Stimulated activated CD4-positive, alpha-beta T cell treated with anti-CD3 and anti-CD28 coated beads, Interleukin-12 subunit alpha, Interleukin-12 subunit beta, amount 100 ng/mL, for 4 hours (primary cell): ENCODE measurements around the gene CATSPER3.

ENCODE experiments used
- DNase-seq: peaks from one replicate; pipeline ENCODE4 v3.0.0-alpha.2; 2020

Gene CATSPER3

GRCh38 chr5:135031813-135032694 is 64.3 kb downstream of the CATSPER3 start:
- no peak for DNase-seq

DNA sequence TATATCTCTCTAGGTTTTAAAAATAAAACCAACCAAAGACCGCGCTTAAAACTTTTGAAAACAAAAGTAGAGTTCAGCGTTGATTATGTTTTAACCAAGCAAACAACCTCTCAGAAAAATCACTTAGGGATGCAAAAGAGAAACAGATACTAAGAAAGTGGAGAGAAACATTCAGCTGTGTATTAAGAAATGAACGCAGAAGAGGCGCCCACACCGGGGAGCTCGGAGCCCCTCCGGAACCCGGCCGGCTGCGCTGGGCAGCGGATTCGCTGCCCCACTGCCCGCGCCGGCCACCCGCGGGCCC is 64.9 kb downstream of the CATSPER3 start:
- no peak for DNase-seq

GRCh38 chr5:135032999-135033861 is 65.5 kb downstream of the CATSPER3 start:
- DNase-seq = no peak

GRCh38 chr5:135033901-135034235 is 66.2 kb downstream of the CATSPER3 start, which contains the start of gene PITX1:
Gene PITX1 (minus strand): TSS chr5:135034228. CDS start chr5:135033881, 347 bp downstream.
- no peak for DNase-seq

DNA sequence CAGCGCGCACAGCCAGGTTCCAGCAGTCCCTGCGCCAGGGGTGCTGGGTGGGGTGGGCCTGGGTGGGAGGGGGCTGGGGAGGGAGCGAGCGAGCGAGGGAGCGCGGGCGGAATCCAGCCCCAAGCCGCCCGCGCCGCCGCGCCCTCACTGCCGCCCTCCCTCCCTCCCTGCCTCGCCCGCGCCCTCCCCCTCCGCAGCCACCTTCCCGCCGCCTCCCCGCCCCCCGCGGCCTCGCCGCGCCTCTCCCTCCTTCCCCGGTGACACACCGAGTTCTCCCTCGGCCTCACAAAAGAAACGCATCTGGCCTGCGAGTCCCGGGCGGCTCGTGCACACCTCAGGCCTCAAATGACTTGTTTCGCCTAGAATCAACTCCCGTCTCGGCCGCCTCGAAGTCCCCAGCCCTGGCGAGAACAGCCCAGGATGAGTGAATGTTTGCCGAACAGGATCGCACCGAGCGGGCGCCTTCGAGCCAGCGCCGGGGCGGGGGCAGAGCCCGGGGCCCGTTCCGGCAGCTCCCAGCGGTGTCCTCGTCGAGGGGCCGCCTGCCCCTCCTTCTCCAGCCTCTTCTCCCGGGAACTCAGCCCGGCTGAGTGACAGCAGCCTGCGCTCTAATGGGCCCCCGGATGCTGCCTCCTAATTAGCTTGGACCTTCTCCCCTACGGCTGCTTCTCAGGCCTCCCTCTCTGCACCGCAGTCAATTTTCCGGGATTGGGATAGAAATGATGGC is 66.7 kb downstream of the CATSPER3 start:
- peak; percentile 40 for DNase-seq

DNA sequence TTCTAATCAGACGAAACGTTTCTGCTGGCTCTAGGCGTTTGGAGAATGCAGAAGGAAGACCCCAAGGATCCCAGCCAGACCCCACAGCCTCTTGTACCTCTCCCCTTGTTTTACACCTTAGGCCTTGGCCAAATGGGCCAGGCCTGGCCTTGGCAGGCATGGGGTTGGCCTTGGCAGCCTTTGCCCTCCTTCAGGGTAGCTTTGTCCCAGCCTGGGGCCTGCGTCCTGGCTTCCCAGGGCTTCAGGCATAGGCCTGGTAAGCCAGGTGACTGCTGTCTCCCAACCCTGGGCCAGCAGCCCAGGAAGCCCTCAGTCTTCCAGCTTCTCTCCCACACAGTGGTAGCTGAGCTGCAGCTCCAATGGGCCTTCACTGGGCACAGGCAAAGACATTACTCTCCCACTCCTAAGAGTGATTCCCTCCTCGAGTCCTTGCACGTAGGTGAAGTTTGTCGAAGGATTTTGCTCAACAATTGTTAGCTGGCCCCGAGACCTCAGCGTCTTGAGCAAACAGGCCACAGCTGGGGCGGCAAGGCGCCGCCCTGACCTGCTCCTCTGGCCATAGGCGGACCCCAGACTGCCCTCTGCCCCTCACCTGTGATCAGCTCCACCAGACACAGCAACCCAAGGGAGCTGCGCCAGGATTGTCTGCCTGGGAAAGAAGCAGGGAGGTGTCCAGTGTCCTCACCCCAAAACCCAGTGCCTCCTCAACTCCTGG is 67.4 kb downstream of the CATSPER3 start:
- DNase-seq = no peak

- no peak for DNase-seq
These were observed 67.9 kb downstream of the CATSPER3 start for GRCh38 chr5:135035678-135036030.

DNA sequence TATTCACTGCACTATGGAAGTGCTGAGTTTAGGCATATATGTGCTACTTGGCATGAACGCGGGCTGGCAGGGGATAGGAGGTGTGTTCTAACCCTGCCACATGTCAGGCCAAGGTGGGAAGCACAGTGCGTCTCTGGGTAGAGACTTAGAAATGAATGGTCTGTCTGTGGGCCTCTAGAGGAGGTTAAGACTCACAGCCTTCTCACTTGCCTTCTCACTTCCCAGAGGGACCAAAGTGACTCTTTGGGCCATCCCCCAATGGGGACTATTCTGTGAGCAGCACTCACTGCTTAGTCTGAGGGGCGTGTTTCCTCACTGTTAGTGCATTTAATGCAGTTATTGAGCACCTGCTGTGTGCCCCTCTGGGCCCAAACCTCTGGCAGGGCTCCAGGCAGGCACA is 68.7 kb downstream of the CATSPER3 start:
- no peak for DNase-seq

GRCh38 chr5:135037519-135038204 is 70.0 kb downstream of the CATSPER3 start:
- no peak for DNase-seq

GRCh38 chr5:135038205-135038812 is 70.6 kb downstream of the CATSPER3 start:
- no peak for DNase-seq

GRCh38 chr5:135038813-135039270 is 71.1 kb downstream of the CATSPER3 start:
- no peak for DNase-seq

- peak; percentile 29 for DNase-seq
These were observed 71.7 kb downstream of the CATSPER3 start for GRCh38 chr5:135039271-135040033.

DNA sequence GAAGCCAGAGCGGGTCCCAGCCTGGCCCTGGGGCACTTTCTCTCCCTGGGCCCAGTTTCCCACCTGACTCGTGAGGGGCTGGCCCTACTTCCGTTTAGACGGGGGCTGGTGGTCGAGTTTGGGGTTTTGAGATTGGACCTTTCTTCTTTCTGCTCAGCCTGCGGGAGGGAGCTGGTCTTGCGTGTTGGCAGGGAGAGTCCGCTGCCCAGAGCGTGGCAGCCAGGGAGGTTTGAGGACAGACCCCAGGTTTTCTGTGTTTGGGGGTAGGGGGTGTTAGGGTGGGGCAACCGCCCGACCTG is 72.3 kb downstream of the CATSPER3 start:
- DNase-seq = no peak

GRCh38 chr5:135040333-135041144 is 72.8 kb downstream of the CATSPER3 start:
- no peak for DNase-seq

- DNase-seq = no peak
These were observed 73.5 kb downstream of the CATSPER3 start for GRCh38 chr5:135041145-135041587.

GRCh38 chr5:135041726-135042125 is 74.0 kb downstream of the CATSPER3 start:
- no peak for DNase-seq

GRCh38 chr5:135042595-135042994 is 74.9 kb downstream of the CATSPER3 start:
- DNase-seq = no peak

DNA sequence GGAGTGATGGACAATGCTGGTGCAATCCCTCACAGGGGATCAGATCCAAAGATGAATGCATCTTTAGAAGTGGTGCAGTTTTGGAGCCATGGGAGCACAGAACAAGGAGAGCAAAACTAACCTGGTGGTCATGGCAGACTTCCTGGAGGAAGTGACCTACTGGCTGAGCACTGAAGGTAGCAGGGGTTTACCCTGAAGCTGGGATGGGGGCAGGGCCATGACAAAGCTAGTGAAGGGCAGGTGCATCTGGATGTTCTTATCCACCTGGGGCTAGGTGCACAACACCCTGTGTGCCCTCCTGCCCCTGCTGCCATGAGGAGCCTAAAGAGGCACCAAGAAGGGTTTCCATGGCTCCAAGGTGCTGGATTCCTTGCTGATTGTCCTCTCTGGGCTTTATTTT is 77.8 kb downstream of the CATSPER3 start:
- no peak for DNase-seq

- DNase-seq = no peak
These were observed 79.1 kb downstream of the CATSPER3 start for GRCh38 chr5:135046661-135047346.

DNA sequence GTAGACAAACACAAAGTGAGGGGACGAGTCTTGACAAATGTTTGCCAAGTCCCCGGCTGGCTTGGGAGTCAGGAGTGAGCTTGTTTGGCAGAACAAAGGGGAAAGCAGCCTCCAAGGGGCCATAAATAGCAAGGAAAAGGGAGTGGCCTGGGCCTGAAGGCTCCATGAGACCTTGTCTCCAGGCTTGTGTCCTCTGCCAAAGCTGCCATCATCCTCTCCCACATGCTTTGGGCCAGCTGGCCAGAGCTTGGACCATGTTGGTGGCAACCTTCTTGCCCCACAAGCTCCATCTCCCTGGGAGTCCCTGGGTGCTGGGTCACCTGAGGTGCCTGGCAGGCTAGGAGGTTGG is 79.6 kb downstream of the CATSPER3 start:
- DNase-seq = no peak
